ENCODE measurements around the gene CS. TPM values are rescaled to one million over a fixed set of nuclear protein-coding genes. Genes with fewer than 3 reads are reported as not detected.
A peak's percentile ranks its signal among the peaks of the same experiment; 100 is the strongest.
"Not testable (repeated sequence)": the region's sequence is repeated elsewhere in the genome, so short reads cannot be mapped to it uniquely, and the experiment has no call there.

Gene CS
- total RNA-seq: 100 to 1,000 TPM; 185 to 190 (median 188) TPM
- total RNA-seq (2013): 72.2 TPM

DNA sequence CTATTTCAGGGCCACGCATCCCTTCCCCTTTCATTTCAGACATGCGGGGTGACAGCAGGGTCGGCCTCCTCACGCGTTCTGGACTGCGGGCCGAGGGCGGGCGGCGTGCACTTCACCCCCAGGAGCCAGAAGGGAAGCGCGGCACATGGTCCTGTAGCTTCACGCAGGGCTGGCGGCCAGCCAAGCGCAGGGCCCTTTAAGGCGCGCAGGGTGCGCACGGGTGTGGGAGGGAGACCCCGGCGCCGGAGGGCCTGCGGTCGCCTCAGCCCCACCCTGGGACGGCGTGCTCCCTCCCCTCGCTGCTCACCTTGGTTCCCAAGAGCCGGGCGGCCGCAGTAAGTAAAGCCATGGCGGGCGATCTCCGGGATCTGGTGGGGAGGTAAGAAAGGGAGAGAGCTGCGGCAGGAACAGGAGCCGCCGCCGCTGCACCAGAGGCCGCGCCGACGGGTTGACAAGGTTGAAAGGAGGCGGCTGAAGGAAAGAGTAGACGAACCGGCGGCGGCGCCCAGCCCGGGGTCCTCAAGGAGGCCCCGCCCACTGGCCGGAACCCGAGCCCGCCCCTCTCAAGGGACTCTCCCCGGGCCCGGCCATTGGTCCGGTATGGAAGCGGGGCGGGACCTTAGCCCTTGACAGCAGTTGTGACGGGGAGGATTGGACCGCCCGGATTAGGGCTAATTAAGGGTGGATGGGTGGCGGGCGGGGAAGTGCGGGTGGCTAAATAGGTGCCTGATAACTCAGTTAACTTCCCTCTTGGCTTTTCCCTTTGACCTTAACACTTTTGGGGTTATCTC is at the start of gene CS:
Gene CS (minus strand): TSS at position 478 of the 791 bp plus-strand sequence. CDS start 129 bp downstream, at position 349.
- under 1% methylated on average over 63 of the region's 63 CpGs for WGBS (ENCODE audit: insufficient coverage)
- peaks cover 55 to 56% of the 10 kb centered on the region in 2 donors for H3K4me1 Mint-ChIP-seq
- DNase-seq (peak; percentile 98 to 99), ATAC-seq (peak; percentile 95 to 99 (median 96))
- Histone ChIP-seq H3K27ac (ENCODE audit: low read length) (peak within 1 kb of the TSS; percentile 88), H3K4me3 (ENCODE audit: low read length) (peak within 1 kb of the TSS; percentile 72), H3K9me3 (ENCODE audit: control insufficient read depth, insufficient read depth, low read length) (no peaks in the 10 kb centered on the region), H3K36me3 (ENCODE audit: control insufficient read depth, insufficient read depth, low read length) (peaks cover 5% of the 10 kb centered on the region), H3K4me1 (ENCODE audit: control insufficient read depth, insufficient read depth, low read length) (peaks cover 34% of the 10 kb centered on the region), H3K27me3 (ENCODE audit: control insufficient read depth, insufficient read depth, low read length) (no peaks in the 10 kb centered on the region)
- H3K27ac Mint-ChIP-seq: peak within 1 kb of the TSS; percentile 97 to 98
- no peaks in the 10 kb centered on the region for H3K9me3 Mint-ChIP-seq
- H3K4me3 Mint-ChIP-seq: peak within 1 kb of the TSS; percentile 93
- H3K36me3 Mint-ChIP-seq: no peaks in the 10 kb centered on the region
- H3K27me3 Mint-ChIP-seq (ENCODE audit: low read depth in 2 of 2): no peaks in the 10 kb centered on the region
- no peak for TF ChIP-seq CTCF (IDR thresholded peaks at IDR 0.05)
- intact Hi-C loops (cut with micrococcal nuclease): loop anchor here (1.0 to 2.0 kb wide), 4 partner anchors 16 to 181 kb away; partner anchors contain the start of genes COQ10A and ZC3H10

GRCh38 chr12:56348776-56349175 is 48.6 kb upstream of the CS start:
- no peak for TF ChIP-seq CTCF (IDR thresholded peaks at IDR 0.05)
- intact Hi-C loops (cut with micrococcal nuclease): no loop called here
- no peaks in the 10 kb centered on the region for H3K9me3 Mint-ChIP-seq
- H3K27me3 Mint-ChIP-seq (ENCODE audit: low read depth in 2 of 2): no peaks in the 10 kb centered on the region
- H3K27me3 ChIP-seq (ENCODE audit: control insufficient read depth, insufficient read depth, low read length): no peaks in the 10 kb centered on the region
- H3K4me1 ChIP-seq (ENCODE audit: control insufficient read depth, insufficient read depth, low read length): no peaks in the 10 kb centered on the region
- H3K27ac ChIP-seq (ENCODE audit: low read length): no peak overlapping the region
- no peak overlapping the region for H3K4me3 ChIP-seq (ENCODE audit: low read length)
- no peak overlapping the region for H3K27ac Mint-ChIP-seq
- H3K4me3 Mint-ChIP-seq: no peak overlapping the region
- peaks cover 11% of the 10 kb centered on the region for H3K36me3 Mint-ChIP-seq
- peaks cover 73% of the 10 kb centered on the region for H3K36me3 ChIP-seq (ENCODE audit: control insufficient read depth, insufficient read depth, low read length)
- DNase-seq: no peak
- ATAC-seq: no peak
- H3K9me3 ChIP-seq (ENCODE audit: control insufficient read depth, insufficient read depth, low read length): no peaks in the 10 kb centered on the region
- WGBS (ENCODE audit: insufficient coverage): 100% methylated on average over 5 of the region's 5 CpGs
- H3K4me1 Mint-ChIP-seq: peaks cover 0 to 3% of the 10 kb centered on the region in 2 donors

GRCh38 chr12:56347255-56347654 is 47.1 kb upstream of the CS start:
- H3K4me3 ChIP-seq (ENCODE audit: low read length); ATAC-seq; intact Hi-C loops (cut with micrococcal nuclease); H3K9me3 ChIP-seq (ENCODE audit: control insufficient read depth, insufficient read depth, low read length); H3K4me3 Mint-ChIP-seq; H3K27ac ChIP-seq (ENCODE audit: low read length); H3K27me3 ChIP-seq (ENCODE audit: control insufficient read depth, insufficient read depth, low read length); DNase-seq; H3K27ac Mint-ChIP-seq; H3K27me3 Mint-ChIP-seq (ENCODE audit: low read depth in 2 of 2); H3K9me3 Mint-ChIP-seq; H3K4me1 ChIP-seq (ENCODE audit: control insufficient read depth, insufficient read depth, low read length): not testable (repeated sequence)
- peaks cover 21% of the 10 kb centered on the region for H3K36me3 Mint-ChIP-seq
- H3K4me1 Mint-ChIP-seq: peaks cover 0 to 11% of the 10 kb centered on the region in 2 donors
- H3K36me3 ChIP-seq (ENCODE audit: control insufficient read depth, insufficient read depth, low read length): peaks cover 72% of the 10 kb centered on the region
- 88% methylated on average over 9 of the region's 9 CpGs for WGBS (ENCODE audit: insufficient coverage)

GRCh38 chr12:56346675-56347074 is 46.5 kb upstream of the CS start:
- intact Hi-C loops (cut with micrococcal nuclease): no loop called here
- H3K36me3 Mint-ChIP-seq: peaks cover 21% of the 10 kb centered on the region
- ATAC-seq (no peak), DNase-seq (peak in 1 of 2 donors; percentile 40)
- H3K4me1 Mint-ChIP-seq: peaks cover 0 to 11% of the 10 kb centered on the region in 2 donors
- no peaks in the 10 kb centered on the region for H3K9me3 Mint-ChIP-seq
- peaks cover 70% of the 10 kb centered on the region for H3K36me3 ChIP-seq (ENCODE audit: control insufficient read depth, insufficient read depth, low read length)
- H3K9me3 ChIP-seq (ENCODE audit: control insufficient read depth, insufficient read depth, low read length): no peaks in the 10 kb centered on the region
- no peak overlapping the region for H3K4me3 Mint-ChIP-seq
- H3K4me3 ChIP-seq (ENCODE audit: low read length): no peak overlapping the region
- H3K27ac ChIP-seq (ENCODE audit: low read length): no peak overlapping the region
- TF ChIP-seq CTCF (IDR thresholded peaks at IDR 0.05): no peak
- H3K4me1 ChIP-seq (ENCODE audit: control insufficient read depth, insufficient read depth, low read length): no peaks in the 10 kb centered on the region
- no peaks in the 10 kb centered on the region for H3K27me3 Mint-ChIP-seq (ENCODE audit: low read depth in 2 of 2)
- no peak overlapping the region for H3K27ac Mint-ChIP-seq
- WGBS (ENCODE audit: insufficient coverage): 91% methylated on average over 7 of the region's 7 CpGs
- no peaks in the 10 kb centered on the region for H3K27me3 ChIP-seq (ENCODE audit: control insufficient read depth, insufficient read depth, low read length)

GRCh38 chr12:56342290-56342689 is 42.2 kb upstream of the CS start:
- ATAC-seq; intact Hi-C loops (cut with micrococcal nuclease): not testable (repeated sequence)
- H3K4me1 Mint-ChIP-seq: peaks cover 0 to 22% of the 10 kb centered on the region in 2 donors

More at GRCh38 chr12:56342290-56342689, 42.2 kb upstream of the CS start:
- H3K27me3 Mint-ChIP-seq (ENCODE audit: low read depth in 2 of 2); H3K36me3 Mint-ChIP-seq; H3K27me3 ChIP-seq (ENCODE audit: control insufficient read depth, insufficient read depth, low read length); H3K9me3 ChIP-seq (ENCODE audit: control insufficient read depth, insufficient read depth, low read length); H3K4me3 Mint-ChIP-seq; DNase-seq; H3K27ac Mint-ChIP-seq; H3K4me3 ChIP-seq (ENCODE audit: low read length); H3K27ac ChIP-seq (ENCODE audit: low read length); H3K9me3 Mint-ChIP-seq: not testable (repeated sequence)
- peaks cover 36% of the 10 kb centered on the region for H3K36me3 ChIP-seq (ENCODE audit: control insufficient read depth, insufficient read depth, low read length)
- WGBS (ENCODE audit: insufficient coverage): 96% methylated on average over 2 of the region's 2 CpGs
- H3K4me1 ChIP-seq (ENCODE audit: control insufficient read depth, insufficient read depth, low read length): peaks cover 22% of the 10 kb centered on the region

All from natural killer cell (primary cell).